Stimulated activated CD4-positive, alpha-beta T cell treated with anti-CD3 and anti-CD28 coated beads, Interleukin-4, amount 100 ng/mL, for 48 hours (primary cell): ENCODE data around the gene MYO5B.
"Not testable (repeated sequence)": the region's sequence is repeated elsewhere in the genome, so short reads cannot be mapped to it uniquely, and the experiment has no call there.

Experiments
- DNase-seq, 2 donors: peaks; one replicate each; pipeline ENCODE4 v3.0.0-alpha.2; 2020; ENCODE audit warnings: low read depth in 2 of 2

The MYO5B gene

DNA sequence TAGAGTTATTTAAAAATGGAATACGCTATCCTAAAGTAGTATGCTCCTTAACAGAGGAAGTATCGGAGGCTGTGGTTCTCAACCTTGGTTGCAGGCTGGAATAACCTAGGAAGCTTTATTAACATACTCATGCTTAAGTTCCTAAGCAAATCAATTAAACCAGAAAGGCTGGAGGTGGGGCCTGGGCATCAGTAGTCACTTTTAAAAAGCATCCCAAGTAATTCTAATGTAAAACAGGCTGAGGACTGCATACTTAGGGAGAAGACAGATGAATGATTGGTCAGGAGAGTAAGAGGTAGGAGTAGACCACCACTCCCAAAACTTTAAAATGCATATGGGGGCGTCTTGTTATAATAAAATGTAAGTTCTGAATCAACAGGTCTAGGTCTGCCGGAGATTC lies 396.9 kb downstream of the MYO5B start:
- no peak for DNase-seq

GRCh38 chr18:49795612-49796552 lies 399.1 kb downstream of the MYO5B start:
- DNase-seq, result no peak

DNA sequence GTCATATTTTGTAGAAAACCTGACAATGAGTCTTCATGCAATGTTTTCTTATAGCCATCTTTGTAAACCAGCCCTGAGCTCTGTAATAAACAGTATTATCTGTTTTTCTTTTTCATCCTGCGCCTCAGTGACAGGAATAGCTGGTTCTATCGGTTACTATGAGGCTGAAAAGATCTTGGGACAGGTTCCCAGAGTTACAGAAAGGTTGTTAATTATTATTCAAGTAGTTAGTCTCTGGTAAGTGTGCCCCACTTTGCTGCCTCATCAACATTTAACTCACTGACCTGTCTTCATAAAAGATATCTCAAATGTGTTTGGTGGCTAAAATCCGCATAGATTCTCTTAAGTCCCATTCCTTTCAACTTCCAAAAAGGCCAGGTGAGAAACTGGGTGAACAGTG lies 400.2 kb downstream of the MYO5B start:
- DNase-seq, result no peak

GRCh38 chr18:49789560-49790134 lies 405.3 kb downstream of the MYO5B start:
- not testable (repeated sequence) for DNase-seq

- no peak for DNase-seq
These were observed 406.5 kb downstream of the MYO5B start for GRCh38 chr18:49788327-49788898.

DNA sequence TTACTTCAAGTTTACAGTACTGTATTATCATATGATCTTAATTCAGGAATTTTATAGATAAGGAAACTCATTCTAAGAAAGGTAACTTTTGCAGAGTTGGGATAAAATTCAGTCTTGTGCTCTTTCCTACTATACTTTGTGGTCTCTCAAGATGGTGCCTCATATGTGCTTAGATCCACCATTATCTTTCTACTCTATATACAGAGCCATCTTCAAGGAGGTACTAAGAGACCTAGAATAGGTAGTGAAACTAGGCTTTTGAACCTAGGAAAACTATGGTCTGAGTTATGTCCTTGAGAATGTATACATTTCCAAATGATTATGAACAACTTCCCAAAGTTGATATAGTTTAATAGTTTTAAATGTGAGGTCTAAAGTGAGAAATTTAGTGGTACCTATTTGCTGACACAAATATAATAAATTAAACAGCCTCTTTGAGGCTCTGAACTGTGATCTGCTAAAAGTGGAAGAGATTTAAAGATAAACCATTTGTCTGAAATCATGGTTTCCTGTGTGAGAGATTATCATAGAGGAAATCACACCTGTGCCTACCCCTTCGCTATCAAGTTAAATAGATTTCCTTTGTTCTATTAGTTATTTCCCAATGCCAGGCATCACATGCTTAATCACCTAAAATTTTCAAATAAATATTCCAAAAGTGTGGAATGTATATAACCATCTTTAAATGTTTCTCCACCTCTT lies 408.8 kb downstream of the MYO5B start:
- DNase-seq, result no peak

DNA sequence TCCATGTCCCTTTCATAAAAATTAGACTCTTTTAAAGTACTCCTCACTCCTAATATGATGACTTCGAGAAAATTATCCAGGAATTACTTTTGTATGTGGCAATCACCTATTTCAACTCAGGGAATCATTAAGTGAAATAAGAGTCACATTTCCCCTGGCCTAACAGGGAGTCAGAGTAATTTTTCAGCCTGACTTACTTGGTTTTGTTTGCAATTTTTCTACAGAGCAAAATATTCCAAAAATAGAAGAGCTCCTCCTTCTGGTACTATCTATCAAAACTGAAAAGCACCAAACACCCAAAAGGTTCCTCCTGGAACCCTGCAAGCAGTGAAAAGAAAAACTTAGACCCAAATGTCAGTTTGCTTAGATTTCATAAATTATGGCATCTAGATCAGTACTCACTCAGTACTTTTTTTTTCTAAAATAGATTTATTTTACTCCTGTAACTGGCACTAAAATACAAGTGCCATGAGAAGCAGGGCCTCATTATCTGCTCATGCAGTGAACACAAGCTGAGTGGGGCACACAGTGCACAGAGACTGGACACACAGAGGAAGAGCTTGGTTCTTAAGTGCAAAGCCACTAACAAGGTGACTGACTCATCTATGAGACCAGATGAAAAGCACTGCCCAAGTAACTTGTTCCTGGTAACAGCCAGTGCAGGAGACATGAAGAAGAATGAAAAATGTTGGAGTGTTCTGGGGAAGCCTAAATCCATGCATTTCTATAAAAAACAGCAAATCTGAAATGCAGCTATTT lies 410.3 kb downstream of the MYO5B start:
- no peak for DNase-seq

- not testable (repeated sequence) for DNase-seq
These were observed 411.3 kb downstream of the MYO5B start for GRCh38 chr18:49783631-49784030.

DNA sequence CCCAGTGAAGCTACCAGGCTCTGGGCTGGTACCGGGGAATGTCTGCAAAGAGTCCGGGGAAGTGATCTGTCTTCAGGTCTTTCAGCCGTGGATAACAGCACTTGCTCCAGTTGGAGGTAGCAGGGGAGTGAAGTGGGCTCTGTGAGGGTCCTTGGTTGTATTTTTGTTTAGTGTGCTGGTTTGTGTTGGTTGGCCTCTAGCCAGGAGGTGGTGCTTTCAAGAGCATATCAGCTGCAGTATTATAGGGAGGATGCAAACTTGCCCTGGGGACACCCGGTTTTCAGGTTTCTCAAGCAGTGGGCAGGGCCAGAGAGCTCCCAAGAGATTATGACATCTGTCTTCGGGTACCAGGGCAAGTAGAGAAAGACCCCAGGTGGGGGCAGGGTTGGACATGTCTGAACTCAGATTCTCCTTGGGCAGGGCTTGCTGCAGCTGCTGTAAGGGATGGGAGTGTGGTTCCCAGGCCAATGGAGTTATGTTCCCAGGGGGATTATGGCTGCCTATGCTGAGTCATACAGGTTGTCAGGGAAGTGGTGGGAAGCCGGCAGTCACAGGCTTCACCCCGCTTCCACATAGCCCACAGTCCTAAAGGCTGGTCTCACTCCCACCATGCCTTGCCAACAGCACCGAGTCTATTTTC lies 416.0 kb downstream of the MYO5B start:
- DNase-seq, result no peak
